Panc1 (cell line): ENCODE measurements around the gene C1QL1. TPM values are rescaled to one million over a fixed set of nuclear protein-coding genes. Genes with fewer than 3 reads are reported as not detected.

ENCODE experiments used
- ATAC-seq: fragments of 200-7000 bp; cut with Tn5 transposase; 2 replicates; pipeline ENCODE4 v1.9.1; 2020; ENCODE audit warnings: mild to moderate bottlenecking, moderate library complexity
- BruUV-seq: library from RNA; stranded (reverse); fragments of 400-500 nt; replicated peaks from 2 replicates; lab custom pipeline; 2021; lab: Mats Ljungman, UMichigan
- CTCF ChIA-PET: fragments of 300-600 bp; sonication (Branson Sonifier 250); formaldehyde crosslinking; loops from one replicate; lab custom pipeline; 2022; ENCODE audit warnings: antibody characterized with exemption; lab: Charles Lee
- POLR2A ChIA-PET: fragments of 300-600 bp; sonication (Branson Sonifier 250); formaldehyde crosslinking; loops from one replicate; lab custom pipeline; 2022; ENCODE audit warnings: antibody characterized with exemption; lab: Charles Lee
- DNase-seq: peaks from one replicate; pipeline ENCODE4 v3.0.0-alpha.2; 2010; ENCODE audit warnings: low read depth, low spot score
- H3K27ac ChIP-seq: 2 replicates; pipeline ENCODE4 v1.5.1; 2011; ENCODE audit warnings: mild to moderate bottlenecking, low read length, inconsistent platforms
- H3K27me3 ChIP-seq: fragments of 200-500 bp; sonication (Bioruptor generic); 2 replicates; pipeline ENCODE4 v1.6.0; 2014; ENCODE audit warnings: low read length, inconsistent platforms; ENCODE audit not compliant: control insufficient read depth, insufficient read depth
- H3K36me3 ChIP-seq: fragments of 200-500 bp; sonication (Bioruptor generic); 2 replicates; pipeline ENCODE4 v1.5.1; 2014; ENCODE audit warnings: inconsistent platforms, mild to moderate bottlenecking, low read length, moderate library complexity; ENCODE audit not compliant: control insufficient read depth, insufficient read depth
- H3K4me1 ChIP-seq: 2 replicates; pipeline ENCODE4 v1.5.1; 2011; ENCODE audit warnings: inconsistent platforms, mild to moderate bottlenecking, low read length, moderate library complexity; ENCODE audit not compliant: control insufficient read depth, insufficient read depth
- H3K4me3 ChIP-seq, 2 experiments: 2 replicates each; pipeline ENCODE4 v1.5.1; 2011 to 2012; ENCODE audit warnings: low read depth in 2 of 2, low read length in 2 of 2, mild to moderate bottlenecking in 2 of 2, inconsistent platforms in 1 of 2, moderate library complexity in 1 of 2
- H3K9me3 ChIP-seq: fragments of 200-500 bp; sonication (Bioruptor generic); 2 replicates; pipeline ENCODE4 v1.5.1; 2014; ENCODE audit warnings: low read depth, mild to moderate bottlenecking, inconsistent platforms, low read length, moderate library complexity; ENCODE audit not compliant: control insufficient read depth, insufficient read depth
- CTCF ChIP-seq: fragments of 450-650 bp; IDR thresholded peaks from 2 replicates; pipeline ENCODE4 v1.5.1; 2017; ENCODE audit warnings: mild to moderate bottlenecking
- POLR2AphosphoS5 ChIP-seq: IDR thresholded peaks from 2 replicates; pipeline ENCODE4 v1.6.1; 2012; ENCODE audit warnings: mild to moderate bottlenecking, low read depth, low read length, moderate library complexity
- SIN3A ChIP-seq: IDR thresholded peaks from 2 replicates; pipeline ENCODE4 v1.6.1; 2012; ENCODE audit warnings: low read depth, mild to moderate bottlenecking, low read length, moderate library complexity, borderline replicate concordance; ENCODE audit not compliant: insufficient read depth
- TCF7L2 ChIP-seq: IDR thresholded peaks from 2 replicates; pipeline ENCODE4 v1.6.1; 2011; ENCODE audit warnings: mild to moderate bottlenecking, low read depth, low read length, inconsistent platforms
- in situ Hi-C: cut with HindIII; loops from 2 replicates; pipeline ENCODE4 v1.10.0; 2016; ENCODE audit warnings: low sequenced_read_pairs, low pct_unique_long_range_greater_than_20kb
- intact Hi-C: fragments of 100-400 bp; cut with micrococcal nuclease; formaldehyde crosslinking; loops from one replicate; pipeline ENCODE4 v1.10.0; 2022; ENCODE audit not compliant: unreplicated experiment
- total RNA-seq: library from RNA; stranded (reverse); gene quantifications from one replicate; pipeline ENCODE4 v1.2.1, GENCODE V29; 2021; ENCODE audit not compliant: unreplicated experiment
- TF ChIP-seq, protein P1 (sequence below), 2 experiments: IDR thresholded peaks; 2 replicates each; pipeline ENCODE4 v1.6.1; 2011 to 2012; ENCODE audit warnings: low read depth in 2 of 2, control low read depth in 1 of 2, low read length in 1 of 2, mild to moderate bottlenecking in 1 of 2, moderate library complexity in 1 of 2; ENCODE audit not compliant: insufficient read depth in 1 of 2

C1QL1 gene
- total RNA-seq, 1 experiment from 2014 or later, result 9.5 TPM

- H3K27me3 ChIP-seq, result no peaks in the 10 kb centered on the region
- ATAC-seq (no peak), DNase-seq (no peak)
- no TSS peak for BruUV-seq
- no peaks in the 10 kb centered on the region for H3K4me1 ChIP-seq
- POLR2A ChIA-PET, result no interaction called here
- TF ChIP-seq CTCF (no peak), TCF7L2 (no peak), SIN3A (no peak), POLR2AphosphoS5 (no peak)
- TF ChIP-seq, protein P1, sequence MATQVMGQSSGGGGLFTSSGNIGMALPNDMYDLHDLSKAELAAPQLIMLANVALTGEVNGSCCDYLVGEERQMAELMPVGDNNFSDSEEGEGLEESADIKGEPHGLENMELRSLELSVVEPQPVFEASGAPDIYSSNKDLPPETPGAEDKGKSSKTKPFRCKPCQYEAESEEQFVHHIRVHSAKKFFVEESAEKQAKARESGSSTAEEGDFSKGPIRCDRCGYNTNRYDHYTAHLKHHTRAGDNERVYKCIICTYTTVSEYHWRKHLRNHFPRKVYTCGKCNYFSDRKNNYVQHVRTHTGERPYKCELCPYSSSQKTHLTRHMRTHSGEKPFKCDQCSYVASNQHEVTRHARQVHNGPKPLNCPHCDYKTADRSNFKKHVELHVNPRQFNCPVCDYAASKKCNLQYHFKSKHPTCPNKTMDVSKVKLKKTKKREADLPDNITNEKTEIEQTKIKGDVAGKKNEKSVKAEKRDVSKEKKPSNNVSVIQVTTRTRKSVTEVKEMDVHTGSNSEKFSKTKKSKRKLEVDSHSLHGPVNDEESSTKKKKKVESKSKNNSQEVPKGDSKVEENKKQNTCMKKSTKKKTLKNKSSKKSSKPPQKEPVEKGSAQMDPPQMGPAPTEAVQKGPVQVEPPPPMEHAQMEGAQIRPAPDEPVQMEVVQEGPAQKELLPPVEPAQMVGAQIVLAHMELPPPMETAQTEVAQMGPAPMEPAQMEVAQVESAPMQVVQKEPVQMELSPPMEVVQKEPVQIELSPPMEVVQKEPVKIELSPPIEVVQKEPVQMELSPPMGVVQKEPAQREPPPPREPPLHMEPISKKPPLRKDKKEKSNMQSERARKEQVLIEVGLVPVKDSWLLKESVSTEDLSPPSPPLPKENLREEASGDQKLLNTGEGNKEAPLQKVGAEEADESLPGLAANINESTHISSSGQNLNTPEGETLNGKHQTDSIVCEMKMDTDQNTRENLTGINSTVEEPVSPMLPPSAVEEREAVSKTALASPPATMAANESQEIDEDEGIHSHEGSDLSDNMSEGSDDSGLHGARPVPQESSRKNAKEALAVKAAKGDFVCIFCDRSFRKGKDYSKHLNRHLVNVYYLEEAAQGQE (IDR thresholded peaks at IDR 0.05; ENCODE audit: insufficient read depth in 1 of 2, low read depth in 2 of 2, low read length in 1 of 2), result no peak
- in situ Hi-C loops (no loop called here), intact Hi-C loops (no loop called here)
- CTCF ChIA-PET, result no interaction called here
- H3K4me3 ChIP-seq, result no peak overlapping the region
- no peaks in the 10 kb centered on the region for H3K36me3 ChIP-seq
- H3K9me3 ChIP-seq, result no peaks in the 10 kb centered on the region
- H3K27ac ChIP-seq, result no peak overlapping the region
Measured at GRCh38 chr17:44990994-44991393, 22.9 kb upstream of the C1QL1 start.

GRCh38 chr17:44989552-44990138, 21.5 kb upstream of the C1QL1 start:
- no peak for TF ChIP-seq SIN3A
- no peak for TF ChIP-seq CTCF
- TF ChIP-seq POLR2AphosphoS5, result no peak
- no peak for TF ChIP-seq TCF7L2
- TF ChIP-seq, protein P1 (IDR thresholded peaks at IDR 0.05; ENCODE audit: insufficient read depth in 1 of 2, low read depth in 2 of 2, low read length in 1 of 2), result no peak
- Histone ChIP-seq H3K4me1 (no peaks in the 10 kb centered on the region), H3K36me3 (no peaks in the 10 kb centered on the region), H3K9me3 (no peaks in the 10 kb centered on the region), H3K27ac (no peak overlapping the region), H3K27me3 (no peaks in the 10 kb centered on the region), H3K4me3 (no peak overlapping the region)
- DNase-seq, result no peak
- CTCF ChIA-PET, result no interaction called here
- POLR2A ChIA-PET, result no interaction called here
- in situ Hi-C loops (no loop called here), intact Hi-C loops (no loop called here)
- BruUV-seq, result no TSS peak
- ATAC-seq, result no peak
